ENCODE data around the gene MCOLN2. TPM values are rescaled to one million over a fixed set of nuclear protein-coding genes. Genes with fewer than 3 reads are reported as not detected.

The MCOLN2 gene
- total and polyA plus RNA-seq, 2 of the 4 experiments (the other 2 are of a cell fraction): 0.43 to 0.54 TPM

DNA sequence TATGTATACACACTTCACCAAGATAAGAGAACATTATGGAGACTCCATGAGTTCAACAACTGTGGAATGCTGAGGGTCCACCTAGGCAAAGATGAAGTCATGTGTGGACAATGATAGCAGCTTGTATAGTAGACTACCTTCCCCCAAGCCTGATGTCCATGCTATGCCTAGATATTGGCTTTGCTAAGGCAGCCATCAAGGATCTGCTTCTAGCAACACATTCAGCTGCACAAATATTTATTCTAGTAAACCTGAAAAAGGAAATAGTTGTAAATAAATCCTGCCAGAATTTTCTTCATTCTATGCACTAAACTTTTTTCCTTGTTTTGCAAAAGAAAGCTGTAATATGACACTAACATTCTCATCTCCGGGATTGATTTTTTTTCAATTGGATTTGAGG, 96.9 kb downstream of the MCOLN2 start:
- no CpG with 5 or more reads among the region's 1 CpG for WGBS, 2 experiments (ENCODE audit: extremely low coverage in 2 of 2, insufficient read length in 1 of 2)
- no peak overlapping the region for H2BK20ac ChIP-seq (ENCODE audit: low read depth, low read length)
- H3K9me1 ChIP-seq (ENCODE audit: insufficient read depth, low read length): no peaks in the 10 kb centered on the region
- no TSS peak for BruUV-seq (replicated peaks)
- no peak overlapping the region for H3K4me3 ChIP-seq (ENCODE audit: insufficient read depth, low read depth, low read length)
- dilution Hi-C loops (cut with HindIII; ENCODE audit: low sequenced_read_pairs, unreplicated experiment) (no loop called here), intact Hi-C loops (cut with micrococcal nuclease) (no loop called here), in situ Hi-C loops (cut with MboI; ENCODE audit: low sequenced_read_pairs) (no loop called here)
- H3K18ac ChIP-seq (ENCODE audit: low read depth, low read length): no peak overlapping the region
- H3K36me3 ChIP-seq (ENCODE audit: control insufficient read depth, insufficient read depth, low read length): no peaks in the 10 kb centered on the region
- H3K23ac ChIP-seq (ENCODE audit: low read depth, low read length): no peak overlapping the region
- peaks cover 3% of the 10 kb centered on the region; the same call in 1 of the 2 replicates for H3K9me3 ChIP-seq (ENCODE audit: control insufficient read depth, insufficient read depth, low read length)
- no peaks in the 10 kb centered on the region for H4K20me1 ChIP-seq (ENCODE audit: insufficient read depth, low read length)
- no peak overlapping the region for H3K27ac ChIP-seq (ENCODE audit: insufficient read depth, low read length)
- H3K4ac ChIP-seq (ENCODE audit: low read depth, low read length): no peak overlapping the region
- no peak overlapping the region for H4K5ac ChIP-seq (ENCODE audit: low read depth, low read length)
- H4K8ac ChIP-seq (ENCODE audit: low read depth in 2 of 2, low read length in 2 of 2): no peak overlapping the region
- H4K91ac ChIP-seq (ENCODE audit: insufficient read depth, low read depth, low read length): no peak overlapping the region
- H3K56ac ChIP-seq (ENCODE audit: extremely low read depth, insufficient read depth, low read length): no peak overlapping the region
- peaks cover 19% of the 10 kb centered on the region for H3K27me3 ChIP-seq (ENCODE audit: control insufficient read depth, insufficient read depth, low read length)
- POLR2A ChIA-PET (ENCODE audit: unreplicated experiment): no interaction called here
- no peak overlapping the region for H2BK120ac ChIP-seq (ENCODE audit: low read depth, low read length)
- no peak overlapping the region for H2BK5ac ChIP-seq (ENCODE audit: low read depth, low read length, poor library complexity, severe bottlenecking)
- CTCF ChIA-PET: interaction anchor here (0.7 kb wide), 1 partner anchor 34 kb away, joined by 3 read pairs; no protein-coding TSS in a partner anchor
- no peaks in the 10 kb centered on the region for H3K79me1 ChIP-seq (ENCODE audit: low read depth in 1 of 2, low read length in 2 of 2)
- H2AK9ac ChIP-seq (replicated peaks; ENCODE audit: low read depth, low read length, poor library complexity): no peak overlapping the region
- ATAC-seq (ENCODE audit: low read depth) (no peak), DNase-seq (no peak)
- H2BK15ac ChIP-seq (ENCODE audit: low read depth, low read length): no peak overlapping the region
- H3K9ac ChIP-seq (ENCODE audit: low read depth, low read length): no peak overlapping the region
- no peak overlapping the region for H2AFZ ChIP-seq (replicated peaks; ENCODE audit: low read length, poor library complexity)
- no peaks in the 10 kb centered on the region for H3K4me1 ChIP-seq (ENCODE audit: control insufficient read depth, insufficient read depth, low read length)
- no peak for TF ChIP-seq CEBPB (IDR thresholded peaks at IDR 0.05; ENCODE audit: low read depth, low read length)
- TF ChIP-seq BHLHE40 (IDR thresholded peaks at IDR 0.05; ENCODE audit: low read depth, low read length): no peak
- TF ChIP-seq MAZ (IDR thresholded peaks at IDR 0.05; ENCODE audit: borderline replicate concordance, low read depth, low read length): no peak
- TF ChIP-seq CTCF (conservative IDR thresholded peaks at IDR 0.05; ENCODE audit: low read depth, low read length): no peak
- TF ChIP-seq, protein P1, sequence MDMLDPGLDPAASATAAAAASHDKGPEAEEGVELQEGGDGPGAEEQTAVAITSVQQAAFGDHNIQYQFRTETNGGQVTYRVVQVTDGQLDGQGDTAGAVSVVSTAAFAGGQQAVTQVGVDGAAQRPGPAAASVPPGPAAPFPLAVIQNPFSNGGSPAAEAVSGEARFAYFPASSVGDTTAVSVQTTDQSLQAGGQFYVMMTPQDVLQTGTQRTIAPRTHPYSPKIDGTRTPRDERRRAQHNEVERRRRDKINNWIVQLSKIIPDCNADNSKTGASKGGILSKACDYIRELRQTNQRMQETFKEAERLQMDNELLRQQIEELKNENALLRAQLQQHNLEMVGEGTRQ (IDR thresholded peaks at IDR 0.05; ENCODE audit: low read depth, low read length): no peak
- TF ChIP-seq RCOR1 (IDR thresholded peaks at IDR 0.05; ENCODE audit: insufficient replicate concordance, low read length): no peak
- no peak for TF ChIP-seq RAD21 (IDR thresholded peaks at IDR 0.05; ENCODE audit: low read length)
- no peak for TF ChIP-seq MXI1 (IDR thresholded peaks at IDR 0.05; ENCODE audit: borderline replicate concordance, low read depth, low read length)
- TF ChIP-seq, protein P2, sequence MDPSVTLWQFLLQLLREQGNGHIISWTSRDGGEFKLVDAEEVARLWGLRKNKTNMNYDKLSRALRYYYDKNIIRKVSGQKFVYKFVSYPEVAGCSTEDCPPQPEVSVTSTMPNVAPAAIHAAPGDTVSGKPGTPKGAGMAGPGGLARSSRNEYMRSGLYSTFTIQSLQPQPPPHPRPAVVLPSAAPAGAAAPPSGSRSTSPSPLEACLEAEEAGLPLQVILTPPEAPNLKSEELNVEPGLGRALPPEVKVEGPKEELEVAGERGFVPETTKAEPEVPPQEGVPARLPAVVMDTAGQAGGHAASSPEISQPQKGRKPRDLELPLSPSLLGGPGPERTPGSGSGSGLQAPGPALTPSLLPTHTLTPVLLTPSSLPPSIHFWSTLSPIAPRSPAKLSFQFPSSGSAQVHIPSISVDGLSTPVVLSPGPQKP (IDR thresholded peaks at IDR 0.05; ENCODE audit: borderline replicate concordance, low read depth, low read length): no peak
- no peak for TF ChIP-seq MAFK (IDR thresholded peaks at IDR 0.05; ENCODE audit: low read depth, low read length)
- TF ChIP-seq RFX5 (IDR thresholded peaks at IDR 0.05; ENCODE audit: low read depth, low read length): no peak
- TF ChIP-seq SMC3 (IDR thresholded peaks at IDR 0.05; ENCODE audit: low read depth, low read length): no peak
- no peak for TF ChIP-seq FOS (IDR thresholded peaks at IDR 0.05; ENCODE audit: low read depth, low read length)
- no peak overlapping the region for H2AK5ac ChIP-seq (ENCODE audit: low read depth, low read length)
- H3K4me2 ChIP-seq (ENCODE audit: low read depth, low read length): no peak overlapping the region
- H3K14ac ChIP-seq (replicated peaks; ENCODE audit: low read depth, low read length): no peak overlapping the region

All from IMR-90 (cell line).